Adipocyte (in vitro differentiated cells): Measurements from ENCODE around the gene QKI.

ENCODE experiments used
- DNase-seq: peaks from one replicate; pipeline ENCODE4 v3.0.0-alpha.2; 2015; ENCODE audit warnings: low read depth
- H3K27me3 ChIP-seq: replicated peaks from 2 replicates; pipeline ENCODE4 v1.7.0; 2013; ENCODE audit warnings: mild to moderate bottlenecking, low read length, moderate library complexity; ENCODE audit not compliant: control insufficient read depth, insufficient read depth
- H3K36me3 ChIP-seq: 2 replicates; pipeline ENCODE4 v1.7.0; 2013; ENCODE audit warnings: low read length, mild to moderate bottlenecking, moderate library complexity; ENCODE audit not compliant: control insufficient read depth, insufficient read depth, severe bottlenecking
- H3K4me1 ChIP-seq: 2 replicates; pipeline ENCODE4 v1.7.0; 2013; ENCODE audit warnings: mild to moderate bottlenecking, low read length, moderate library complexity; ENCODE audit not compliant: control insufficient read depth, insufficient read depth
- H3K4me3 ChIP-seq: 2 replicates; pipeline ENCODE4 v1.7.0; 2013; ENCODE audit warnings: mild to moderate bottlenecking, low read length, moderate library complexity
- H3K9ac ChIP-seq: 2 replicates; pipeline ENCODE4 v1.7.0; 2013; ENCODE audit warnings: mild to moderate bottlenecking, low read length, moderate library complexity
- H3K9me3 ChIP-seq: 2 replicates; pipeline ENCODE4 v1.7.0; 2013; ENCODE audit warnings: mild to moderate bottlenecking, low read length, moderate library complexity; ENCODE audit not compliant: control insufficient read depth

The QKI gene

DNA sequence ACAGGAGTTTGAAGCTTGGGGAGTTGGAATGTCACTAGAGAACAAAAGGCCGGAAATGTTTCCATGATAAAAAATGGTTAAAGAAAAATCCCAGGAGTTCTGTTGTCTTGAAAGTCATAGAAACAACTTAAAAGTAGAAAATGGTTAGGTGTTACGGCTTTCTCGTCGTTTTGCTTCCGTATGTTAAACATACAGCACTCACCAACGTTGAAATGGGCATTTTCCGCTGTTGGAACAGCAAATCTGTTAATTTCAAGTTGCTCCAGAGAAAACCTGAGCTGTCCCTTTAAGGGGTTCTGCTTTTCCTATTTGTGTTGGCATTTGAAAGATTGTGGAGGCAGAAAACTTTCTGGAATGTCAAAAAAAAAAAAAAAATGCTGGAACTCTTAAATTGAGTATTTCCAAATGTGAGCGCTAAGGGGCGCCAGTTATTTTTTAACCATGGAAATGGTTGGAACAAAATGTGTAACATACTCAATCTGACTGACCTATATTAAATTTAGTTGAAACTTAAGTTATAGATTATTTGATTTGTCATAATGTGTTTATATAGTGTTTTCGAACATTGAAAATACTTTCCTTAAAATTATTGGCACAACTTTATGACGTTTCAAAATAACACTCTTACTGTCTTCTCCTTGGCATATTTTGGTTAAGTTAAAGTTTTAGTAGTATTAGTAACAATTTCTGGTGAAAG is 2.2 kb downstream of the QKI start:
- peak overlapping the region; percentile 99 for H3K9ac ChIP-seq
- peak; percentile 94 for DNase-seq
- no peaks in the 10 kb centered on the region for H3K36me3 ChIP-seq
- no peaks in the 10 kb centered on the region for H3K9me3 ChIP-seq
- H3K27me3 ChIP-seq: no peaks in the 10 kb centered on the region
- H3K4me3 ChIP-seq: peak overlapping the region; percentile 95
- peaks cover 26% of the 10 kb centered on the region for H3K4me1 ChIP-seq

DNA sequence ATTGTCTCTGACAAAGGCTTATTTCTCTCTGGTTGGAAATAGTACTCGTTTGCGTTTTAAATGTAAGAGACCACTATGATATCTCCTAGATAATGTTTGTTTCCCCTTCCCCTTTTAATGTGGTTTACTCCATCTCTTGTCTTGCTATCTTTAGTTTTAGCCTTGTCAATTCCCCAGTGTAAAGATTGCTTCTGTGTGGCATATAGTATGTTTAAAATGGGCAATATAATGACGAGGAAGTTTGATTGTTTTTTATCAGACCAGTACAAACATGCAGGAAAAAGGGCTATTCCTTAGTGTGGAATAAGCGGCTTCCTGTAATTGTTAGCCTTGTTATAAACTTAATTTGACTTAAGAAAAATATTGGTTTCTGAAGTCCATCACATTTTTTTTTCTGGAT is 3.1 kb downstream of the QKI start:
- DNase-seq: peak; percentile 37

DNA sequence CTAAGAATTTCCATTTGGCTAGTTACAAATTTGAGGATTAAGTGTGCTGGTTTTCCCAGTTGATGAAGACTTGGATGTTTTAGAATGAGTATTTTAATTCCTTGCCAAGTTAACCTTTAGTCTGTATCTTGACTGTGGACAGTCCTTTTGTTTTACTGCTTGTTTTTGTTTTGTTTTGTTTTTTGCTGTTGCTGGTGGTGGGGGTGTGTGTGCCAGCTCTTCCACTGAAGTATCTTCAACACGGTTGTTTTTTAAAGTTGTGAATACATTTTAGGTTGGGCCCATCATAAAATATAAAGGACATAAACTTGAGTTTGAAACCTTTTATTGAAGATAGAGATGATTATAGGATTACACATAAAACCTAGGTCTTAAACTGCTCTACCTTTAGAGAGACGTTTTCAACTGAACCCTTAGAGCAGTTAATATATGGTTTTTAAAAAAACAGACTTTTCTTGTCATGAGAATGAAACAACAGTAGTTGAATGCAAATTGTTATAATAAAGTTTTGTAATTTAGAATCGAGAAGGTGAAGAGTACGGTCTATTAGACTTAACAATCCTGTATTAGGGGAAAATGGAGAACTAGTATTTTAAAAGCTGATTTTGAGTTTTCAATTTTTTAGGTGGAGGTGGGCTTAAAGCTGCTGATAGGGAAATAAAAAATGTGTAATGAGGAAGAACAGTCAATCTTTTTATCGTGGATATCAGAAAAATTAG is 4.0 kb downstream of the QKI start:
- H3K36me3 ChIP-seq: peaks cover 8% of the 10 kb centered on the region

More for the DNA sequence above, 3.1 kb downstream of the QKI start:
- Histone ChIP-seq H3K27me3 (no peaks in the 10 kb centered on the region), H3K4me3 (peak overlapping the region; percentile 95), H3K9me3 (no peaks in the 10 kb centered on the region), H3K4me1 (peaks cover 28% of the 10 kb centered on the region), H3K36me3 (peaks cover 6% of the 10 kb centered on the region), H3K9ac (peak overlapping the region; percentile 99)

GRCh38 chr6:163419413-163420288 is 5.1 kb downstream of the QKI start:
- Histone ChIP-seq H3K4me1 (peaks cover 47% of the 10 kb centered on the region), H3K36me3 (peaks cover 8% of the 10 kb centered on the region), H3K9ac (peak overlapping the region; percentile 99), H3K4me3 (peak overlapping the region; percentile 95), H3K27me3 (no peaks in the 10 kb centered on the region), H3K9me3 (no peaks in the 10 kb centered on the region)
- DNase-seq: peak; percentile 75

More for the DNA sequence above, 4.0 kb downstream of the QKI start:
- H3K27me3 ChIP-seq: no peaks in the 10 kb centered on the region
- peaks cover 37% of the 10 kb centered on the region for H3K4me1 ChIP-seq
- H3K9me3 ChIP-seq: no peaks in the 10 kb centered on the region
- peak overlapping the region; percentile 99 for H3K9ac ChIP-seq
- peak; percentile 44 for DNase-seq
- peak overlapping the region; percentile 95 for H3K4me3 ChIP-seq

- peak overlapping the region; percentile 95 for H3K4me3 ChIP-seq
- peaks cover 53% of the 10 kb centered on the region for H3K4me1 ChIP-seq
- peaks cover 8% of the 10 kb centered on the region for H3K36me3 ChIP-seq
- peak overlapping the region; percentile 99 for H3K9ac ChIP-seq
- H3K27me3 ChIP-seq: no peaks in the 10 kb centered on the region
- DNase-seq: peak; percentile 40
- no peaks in the 10 kb centered on the region for H3K9me3 ChIP-seq
These were observed 5.7 kb downstream of the QKI start for GRCh38 chr6:163420289-163420614.

GRCh38 chr6:163422550-163422949 is 8.0 kb downstream of the QKI start:
- peaks cover 70% of the 10 kb centered on the region for H3K4me1 ChIP-seq
- H3K9ac ChIP-seq: no peak overlapping the region
- DNase-seq: no peak
- H3K36me3 ChIP-seq: peaks cover 8% of the 10 kb centered on the region
- H3K4me3 ChIP-seq: peak overlapping the region; percentile 51
- no peaks in the 10 kb centered on the region for H3K27me3 ChIP-seq
- H3K9me3 ChIP-seq: no peaks in the 10 kb centered on the region

DNA sequence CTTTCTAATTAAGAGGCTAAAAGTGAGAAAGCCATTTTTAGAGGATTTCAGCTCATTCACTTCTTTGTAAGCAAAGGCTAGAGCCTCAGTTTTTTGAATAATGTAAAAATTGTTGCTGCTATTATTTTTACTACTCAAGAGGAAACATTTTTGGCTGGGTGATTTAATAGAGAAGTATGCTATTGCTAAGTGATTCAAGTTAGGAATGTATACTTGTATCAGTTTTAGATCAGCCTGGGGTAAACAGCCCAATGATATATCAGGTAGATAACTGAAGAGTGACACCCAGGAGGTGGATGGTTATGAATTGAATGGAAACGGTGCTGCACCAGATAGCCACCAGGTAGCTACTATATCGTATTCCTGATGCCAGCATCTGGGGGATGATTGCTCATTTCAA is 9.2 kb downstream of the QKI start:
- Histone ChIP-seq H3K4me3 (no peak overlapping the region), H3K36me3 (peaks cover 8% of the 10 kb centered on the region), H3K9me3 (no peaks in the 10 kb centered on the region), H3K4me1 (peaks cover 80% of the 10 kb centered on the region), H3K27me3 (no peaks in the 10 kb centered on the region), H3K9ac (no peak overlapping the region)
- peak; percentile 48 for DNase-seq

DNA sequence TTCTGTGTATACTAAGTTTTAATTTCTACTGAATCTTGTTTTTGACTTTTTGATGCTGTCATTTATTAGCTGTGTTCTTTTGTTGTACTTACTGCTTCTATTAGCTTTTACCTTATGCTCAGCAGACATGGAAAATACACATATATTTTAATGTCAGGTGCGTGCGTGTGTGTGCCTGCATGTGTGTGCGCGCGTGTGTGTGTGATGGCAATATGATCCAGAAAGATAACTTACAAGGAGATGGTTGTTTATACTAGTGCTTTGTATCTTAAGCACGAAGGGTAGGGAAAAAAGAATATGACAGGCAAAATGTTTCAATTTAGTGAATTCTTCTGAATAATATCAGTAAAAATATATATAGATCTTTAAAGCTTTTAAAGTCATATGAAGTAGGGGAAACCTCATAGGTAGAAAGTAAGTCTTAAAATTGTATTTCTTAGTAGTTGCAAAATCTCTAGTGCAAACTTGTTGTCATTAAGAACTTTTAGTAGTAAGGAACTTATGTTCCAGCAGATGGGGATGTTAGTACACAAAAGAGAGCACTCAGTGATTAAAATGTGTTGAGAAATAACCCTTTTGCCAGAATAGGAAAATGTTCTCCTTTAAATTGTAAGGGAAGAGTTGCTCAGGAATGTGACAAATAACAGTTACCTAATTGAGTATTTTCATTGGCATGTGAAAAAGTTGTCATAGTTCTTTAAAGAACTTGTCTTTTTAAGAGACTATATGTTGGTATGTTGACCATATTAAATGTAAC is 13.2 kb downstream of the QKI start:
- DNase-seq: peak; percentile 86
- Histone ChIP-seq H3K36me3 (peaks cover 1% of the 10 kb centered on the region), H3K4me1 (peaks cover 86% of the 10 kb centered on the region), H3K4me3 (peak overlapping the region; percentile 41), H3K27me3 (no peaks in the 10 kb centered on the region), H3K9ac (peak overlapping the region; percentile 6), H3K9me3 (no peaks in the 10 kb centered on the region)

GRCh38 chr6:163428373-163428772 is 13.9 kb downstream of the QKI start:
- DNase-seq: no peak
- H3K27me3 ChIP-seq: no peaks in the 10 kb centered on the region
- no peaks in the 10 kb centered on the region for H3K36me3 ChIP-seq
- no peaks in the 10 kb centered on the region for H3K9me3 ChIP-seq
- H3K4me3 ChIP-seq: peak overlapping the region; percentile 41
- H3K4me1 ChIP-seq: peaks cover 79% of the 10 kb centered on the region
- peak overlapping the region; percentile 6 for H3K9ac ChIP-seq

- Histone ChIP-seq H3K27me3 (no peaks in the 10 kb centered on the region), H3K36me3 (no peaks in the 10 kb centered on the region), H3K4me1 (peaks cover 65% of the 10 kb centered on the region), H3K9ac (no peak overlapping the region), H3K9me3 (no peaks in the 10 kb centered on the region), H3K4me3 (no peak overlapping the region)
- no peak for DNase-seq
These were observed 15.4 kb downstream of the QKI start for GRCh38 chr6:163429858-163430448.
